Measurements from ENCODE around the gene LGALS9.

The LGALS9 gene

GRCh38 chr17:27603880-27604794 is 26.9 kb upstream of the LGALS9 start:
- Histone ChIP-seq H3K27me3 (replicated peaks; ENCODE audit: control insufficient read depth, insufficient read depth, low read length) (no peaks in the 10 kb centered on the region), H3K9me3 (ENCODE audit: control insufficient read depth, low read length) (no peaks in the 10 kb centered on the region), H3K4me1 (ENCODE audit: control insufficient read depth, insufficient read depth, low read length) (no peaks in the 10 kb centered on the region), H3K4me3 (ENCODE audit: low read length) (no peak overlapping the region), H3K9ac (ENCODE audit: low read length) (no peak overlapping the region), H3K36me3 (ENCODE audit: control insufficient read depth, insufficient read depth, low read length, severe bottlenecking) (peaks cover 14% of the 10 kb centered on the region)
- DNase-seq (ENCODE audit: low read depth), result no peak

GRCh38 chr17:27605409-27605808 is 25.6 kb upstream of the LGALS9 start:
- peaks cover 14% of the 10 kb centered on the region for H3K36me3 ChIP-seq (ENCODE audit: control insufficient read depth, insufficient read depth, low read length, severe bottlenecking)
- no peaks in the 10 kb centered on the region for H3K9me3 ChIP-seq (ENCODE audit: control insufficient read depth, low read length)
- H3K9ac ChIP-seq (ENCODE audit: low read length), result no peak overlapping the region
- H3K4me3 ChIP-seq (ENCODE audit: low read length), result no peak overlapping the region
- no peaks in the 10 kb centered on the region for H3K4me1 ChIP-seq (ENCODE audit: control insufficient read depth, insufficient read depth, low read length)
- no peak for DNase-seq (ENCODE audit: low read depth)
- no peaks in the 10 kb centered on the region for H3K27me3 ChIP-seq (replicated peaks; ENCODE audit: control insufficient read depth, insufficient read depth, low read length)

DNA sequence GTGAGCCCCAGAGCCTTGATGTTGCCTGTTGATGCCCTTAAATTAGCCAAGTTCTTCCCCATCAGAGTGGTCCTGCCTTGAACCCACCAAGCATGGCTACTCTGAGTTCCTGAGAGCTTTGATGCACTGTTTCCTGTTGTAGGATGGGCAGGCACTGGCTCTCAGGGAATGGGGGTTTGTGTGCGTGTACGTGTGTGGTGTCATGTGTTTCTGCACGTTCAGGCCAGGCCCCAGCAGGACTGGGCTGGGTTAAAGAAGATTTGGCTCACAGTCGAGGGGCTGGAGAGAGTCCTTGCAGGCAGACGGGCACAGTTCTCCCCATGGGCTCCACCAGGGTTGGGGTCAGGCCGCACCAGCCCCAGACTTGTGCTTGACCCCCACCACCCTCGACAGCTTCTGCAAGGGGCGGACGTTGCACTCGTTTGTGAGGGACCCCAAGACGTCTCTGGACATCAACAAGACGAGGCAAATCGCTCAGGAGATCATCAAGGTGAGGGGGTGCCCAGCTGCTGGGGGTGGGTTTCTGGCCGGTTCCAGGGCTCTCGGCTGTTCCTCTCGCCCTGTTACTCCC is 23.4 kb upstream of the LGALS9 start:
- H3K4me1 ChIP-seq (ENCODE audit: control insufficient read depth, insufficient read depth, low read length), result no peaks in the 10 kb centered on the region
- no peaks in the 10 kb centered on the region for H3K9me3 ChIP-seq (ENCODE audit: control insufficient read depth, low read length)
- no peak for DNase-seq (ENCODE audit: low read depth)
- no peak overlapping the region for H3K9ac ChIP-seq (ENCODE audit: low read length)
- no peak overlapping the region for H3K4me3 ChIP-seq (ENCODE audit: low read length)
- no peaks in the 10 kb centered on the region for H3K27me3 ChIP-seq (replicated peaks; ENCODE audit: control insufficient read depth, insufficient read depth, low read length)
- peaks cover 14% of the 10 kb centered on the region for H3K36me3 ChIP-seq (ENCODE audit: control insufficient read depth, insufficient read depth, low read length, severe bottlenecking)

DNA sequence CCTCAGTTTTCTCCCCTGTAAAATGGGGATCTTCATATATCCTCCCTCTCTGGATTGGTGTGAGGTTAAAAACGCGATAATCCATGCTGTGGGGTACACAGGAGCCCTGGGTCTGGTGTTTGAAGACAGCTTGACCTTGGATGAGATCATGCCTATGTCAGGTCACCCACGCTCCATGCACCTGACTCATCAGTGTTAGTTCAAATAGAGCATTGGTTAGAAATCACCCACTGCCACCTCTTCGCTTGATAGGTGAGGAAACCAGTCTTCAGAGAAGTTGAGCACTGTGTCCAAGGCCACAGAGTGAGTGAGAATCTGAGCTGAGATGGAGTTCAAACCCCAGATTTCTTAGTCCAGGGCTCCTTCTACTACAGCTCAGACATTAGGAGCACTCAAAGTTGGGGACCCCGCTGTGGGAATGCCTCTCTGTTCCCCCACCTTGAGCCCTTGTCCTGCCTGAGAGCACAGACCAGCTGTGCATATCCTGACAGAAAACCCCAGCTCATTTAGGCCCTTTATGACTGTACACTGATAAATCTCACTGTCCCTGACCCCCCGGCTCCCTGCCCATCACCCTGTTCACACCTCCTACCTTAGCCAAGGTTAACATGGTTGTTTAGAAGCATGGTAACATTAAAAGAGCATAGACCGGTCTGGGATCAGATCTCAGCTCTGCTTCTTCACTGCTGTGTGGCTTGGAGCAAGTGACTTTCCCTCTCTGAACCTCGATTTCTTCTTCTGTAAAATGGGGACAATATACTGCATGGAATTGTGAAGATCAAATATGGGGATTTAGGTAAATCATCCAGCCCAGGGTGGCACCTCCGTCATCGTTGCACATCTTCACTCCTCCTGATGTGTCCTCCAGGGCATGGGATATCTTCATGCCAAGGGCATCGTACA is 22.4 kb upstream of the LGALS9 start:
- no peaks in the 10 kb centered on the region for H3K4me1 ChIP-seq (ENCODE audit: control insufficient read depth, insufficient read depth, low read length)
- no peaks in the 10 kb centered on the region for H3K9me3 ChIP-seq (ENCODE audit: control insufficient read depth, low read length)
- H3K36me3 ChIP-seq (ENCODE audit: control insufficient read depth, insufficient read depth, low read length, severe bottlenecking), result peaks cover 14% of the 10 kb centered on the region

GRCh38 chr17:27609611-27610303 is 21.2 kb upstream of the LGALS9 start:
- DNase-seq (ENCODE audit: low read depth), result peak; percentile 44

More for the DNA sequence above, 22.4 kb upstream of the LGALS9 start:
- DNase-seq (ENCODE audit: low read depth), result no peak
- Histone ChIP-seq H3K27me3 (replicated peaks; ENCODE audit: control insufficient read depth, insufficient read depth, low read length) (no peaks in the 10 kb centered on the region), H3K4me3 (ENCODE audit: low read length) (no peak overlapping the region), H3K9ac (ENCODE audit: low read length) (no peak overlapping the region)

DNA sequence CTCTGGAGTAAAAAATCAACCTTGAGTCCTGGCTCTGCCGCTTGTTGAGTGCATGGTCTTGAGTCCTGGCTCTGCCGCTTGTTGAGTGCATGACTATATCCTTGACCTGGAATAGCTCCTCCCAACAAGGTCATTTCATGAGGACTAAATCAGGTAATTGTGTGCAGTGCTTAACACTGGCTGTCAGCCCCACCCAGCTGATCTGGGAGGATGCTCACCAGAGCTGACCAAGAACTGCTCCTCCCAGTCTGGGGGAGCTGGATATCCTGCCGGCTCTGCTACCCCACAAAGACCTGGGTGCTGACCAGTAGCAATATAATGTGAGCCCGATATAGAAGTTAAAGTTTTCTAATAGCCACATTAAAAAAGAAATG is 20.7 kb upstream of the LGALS9 start:
- Histone ChIP-seq H3K36me3 (ENCODE audit: control insufficient read depth, insufficient read depth, low read length, severe bottlenecking) (peaks cover 12% of the 10 kb centered on the region), H3K27me3 (replicated peaks; ENCODE audit: control insufficient read depth, insufficient read depth, low read length) (no peaks in the 10 kb centered on the region), H3K4me3 (ENCODE audit: low read length) (no peak overlapping the region), H3K9ac (ENCODE audit: low read length) (no peak overlapping the region), H3K9me3 (ENCODE audit: control insufficient read depth, low read length) (no peaks in the 10 kb centered on the region), H3K4me1 (ENCODE audit: control insufficient read depth, insufficient read depth, low read length) (no peaks in the 10 kb centered on the region)
- DNase-seq (ENCODE audit: low read depth), result no peak

More at GRCh38 chr17:27609611-27610303, 21.2 kb upstream of the LGALS9 start:
- Histone ChIP-seq H3K4me1 (ENCODE audit: control insufficient read depth, insufficient read depth, low read length) (no peaks in the 10 kb centered on the region), H3K4me3 (ENCODE audit: low read length) (no peak overlapping the region), H3K9ac (ENCODE audit: low read length) (no peak overlapping the region), H3K36me3 (ENCODE audit: control insufficient read depth, insufficient read depth, low read length, severe bottlenecking) (peaks cover 12% of the 10 kb centered on the region), H3K27me3 (replicated peaks; ENCODE audit: control insufficient read depth, insufficient read depth, low read length) (no peaks in the 10 kb centered on the region), H3K9me3 (ENCODE audit: control insufficient read depth, low read length) (no peaks in the 10 kb centered on the region)

DNA sequence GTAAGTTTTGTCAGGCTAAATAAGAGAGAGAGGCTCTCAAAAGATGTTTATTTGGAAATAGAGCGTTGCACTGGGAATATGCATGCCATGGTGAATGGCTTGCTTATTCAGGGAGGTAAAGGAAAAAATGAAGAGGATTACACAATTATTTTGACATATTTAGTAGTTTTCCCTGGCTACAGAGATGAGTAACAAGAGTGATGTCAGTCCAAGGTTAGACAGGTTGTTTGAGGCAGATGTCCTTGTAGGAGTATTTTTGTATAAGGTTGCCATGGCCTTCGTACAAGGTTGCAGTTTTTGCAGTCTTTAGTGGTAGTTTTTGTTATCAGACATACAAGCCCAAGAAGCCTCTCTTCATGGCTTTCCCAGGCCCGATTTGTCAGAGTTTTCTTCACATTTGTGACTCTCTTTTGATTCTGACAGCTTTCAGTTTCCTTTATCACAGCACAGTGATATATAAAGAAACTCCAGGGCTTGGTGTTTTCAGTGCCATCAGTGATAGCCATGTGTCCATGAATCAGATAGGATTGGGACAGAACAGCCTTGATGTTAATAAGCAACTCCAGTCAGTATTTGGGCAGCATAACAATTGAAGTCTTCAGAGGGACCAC is 18.7 kb upstream of the LGALS9 start:
- H3K27me3 ChIP-seq (replicated peaks; ENCODE audit: control insufficient read depth, insufficient read depth, low read length), result no peaks in the 10 kb centered on the region
- H3K4me3 ChIP-seq (ENCODE audit: low read length), result no peak overlapping the region
- DNase-seq (ENCODE audit: low read depth), result no peak
- H3K9ac ChIP-seq (ENCODE audit: low read length), result no peak overlapping the region
- no peaks in the 10 kb centered on the region for H3K4me1 ChIP-seq (ENCODE audit: control insufficient read depth, insufficient read depth, low read length)
- H3K9me3 ChIP-seq (ENCODE audit: control insufficient read depth, low read length), result no peaks in the 10 kb centered on the region
- H3K36me3 ChIP-seq (ENCODE audit: control insufficient read depth, insufficient read depth, low read length, severe bottlenecking), result peaks cover 17% of the 10 kb centered on the region

- Histone ChIP-seq H3K27me3 (replicated peaks; ENCODE audit: control insufficient read depth, insufficient read depth, low read length) (no peaks in the 10 kb centered on the region), H3K36me3 (ENCODE audit: control insufficient read depth, insufficient read depth, low read length, severe bottlenecking) (peaks cover 26% of the 10 kb centered on the region), H3K4me1 (ENCODE audit: control insufficient read depth, insufficient read depth, low read length) (no peaks in the 10 kb centered on the region), H3K4me3 (ENCODE audit: low read length) (no peak overlapping the region), H3K9me3 (ENCODE audit: control insufficient read depth, low read length) (no peaks in the 10 kb centered on the region), H3K9ac (ENCODE audit: low read length) (no peak overlapping the region)
- no peak for DNase-seq (ENCODE audit: low read depth)
Measured at GRCh38 chr17:27613433-27613832, 17.6 kb upstream of the LGALS9 start.

DNA sequence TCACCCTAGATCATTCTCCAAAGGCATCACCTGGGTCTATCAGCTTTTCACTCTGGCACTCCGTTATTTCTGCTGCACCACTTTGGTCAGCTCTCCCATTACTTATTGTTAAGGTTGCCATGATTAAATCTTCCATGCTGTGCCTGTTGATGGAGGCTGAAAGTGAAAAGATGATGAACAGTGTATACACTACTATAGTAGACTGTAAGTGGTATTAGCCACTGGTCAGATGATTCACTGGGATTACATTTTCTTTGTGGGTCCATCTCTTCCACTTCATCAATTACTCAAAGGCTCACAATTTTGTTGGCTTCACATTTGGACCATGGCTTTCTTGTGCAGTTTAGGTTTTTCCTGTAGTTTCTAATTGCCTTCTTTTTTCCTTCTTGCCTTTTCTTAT is 15.9 kb upstream of the LGALS9 start:
- Histone ChIP-seq H3K4me3 (ENCODE audit: low read length) (no peak overlapping the region), H3K36me3 (ENCODE audit: control insufficient read depth, insufficient read depth, low read length, severe bottlenecking) (peaks cover 28% of the 10 kb centered on the region), H3K9ac (ENCODE audit: low read length) (no peak overlapping the region), H3K27me3 (replicated peaks; ENCODE audit: control insufficient read depth, insufficient read depth, low read length) (no peaks in the 10 kb centered on the region), H3K4me1 (ENCODE audit: control insufficient read depth, insufficient read depth, low read length) (no peaks in the 10 kb centered on the region), H3K9me3 (ENCODE audit: control insufficient read depth, low read length) (no peaks in the 10 kb centered on the region)
- DNase-seq (ENCODE audit: low read depth), result no peak

DNA sequence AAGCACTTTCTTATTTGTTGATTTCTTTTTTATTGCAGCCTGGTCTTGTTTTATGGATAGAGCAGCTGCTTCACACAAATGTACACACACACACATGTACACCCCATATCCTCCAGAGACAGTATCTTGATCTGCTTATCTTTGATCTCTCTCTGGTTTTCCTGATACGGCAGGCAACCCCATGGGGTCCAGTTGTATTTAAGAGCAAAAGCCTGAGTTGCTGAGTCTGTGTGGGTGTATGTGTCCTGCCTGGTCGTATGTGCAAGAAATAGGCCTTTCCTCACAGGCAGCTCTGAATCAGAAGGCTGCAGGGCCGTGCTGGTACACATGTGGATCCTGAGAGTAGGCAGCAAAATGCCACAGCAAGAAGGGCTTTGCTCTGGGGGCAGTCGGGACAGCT is 14.6 kb upstream of the LGALS9 start:
- Histone ChIP-seq H3K36me3 (ENCODE audit: control insufficient read depth, insufficient read depth, low read length, severe bottlenecking) (peaks cover 30% of the 10 kb centered on the region), H3K27me3 (replicated peaks; ENCODE audit: control insufficient read depth, insufficient read depth, low read length) (no peaks in the 10 kb centered on the region), H3K4me1 (ENCODE audit: control insufficient read depth, insufficient read depth, low read length) (no peaks in the 10 kb centered on the region), H3K9me3 (ENCODE audit: control insufficient read depth, low read length) (no peaks in the 10 kb centered on the region), H3K9ac (ENCODE audit: low read length) (no peak overlapping the region), H3K4me3 (ENCODE audit: low read length) (no peak overlapping the region)
- DNase-seq (ENCODE audit: low read depth), result no peak

All from adipocyte (in vitro differentiated cells).